K562 (cell line): ENCODE results near the gene ING1. TPM values are rescaled to one million over a fixed set of nuclear protein-coding genes. Genes with fewer than 3 reads are reported as not detected.

ENCODE experiments used
- BRF1 ChIP-seq: IDR thresholded peaks from 3 replicates; pipeline ENCODE4 v1.6.1; 2011; ENCODE audit warnings: borderline replicate concordance, mild to moderate bottlenecking; ENCODE audit not compliant: insufficient read length; ENCODE audit errors: extremely low read depth
- KDM5B ChIP-seq: fragments of 200-600 bp; sonication (generic); IDR thresholded peaks from 2 replicates; pipeline ENCODE4 v1.6.1; 2012; ENCODE audit warnings: low read depth, mild to moderate bottlenecking, moderate library complexity, low read length, control low read depth, inconsistent platforms; ENCODE audit not compliant: insufficient replicate concordance
- NCOA2 ChIP-seq, 2 experiments: fragments of 450-650 bp; IDR thresholded peaks; 2 replicates each; pipeline ENCODE4 v1.6.1; 2018; ENCODE audit warnings: mild to moderate bottlenecking in 2 of 2, moderate library complexity in 1 of 2; ENCODE audit not compliant: partially characterized antibody in 2 of 2
- NFE2 ChIP-seq: IDR thresholded peaks from 2 replicates; pipeline ENCODE4 v1.6.1; 2014; ENCODE audit warnings: antibody characterized with exemption, low read depth
- POLR2AphosphoS2 ChIP-seq: IDR thresholded peaks from 2 replicates; pipeline ENCODE4 v1.6.1; 2012; ENCODE audit warnings: low read length, improper control_type of control experiment
- SAP30 ChIP-seq: fragments of 200-600 bp; sonication (generic); IDR thresholded peaks from 2 replicates; pipeline ENCODE4 v1.6.1; 2012; ENCODE audit warnings: borderline replicate concordance, low read depth, mild to moderate bottlenecking, moderate library complexity, low read length, control low read depth, inconsistent platforms; ENCODE audit not compliant: insufficient read depth, poor library complexity, severe bottlenecking
- SIX5 ChIP-seq, 2 experiments: IDR thresholded peaks; 2 replicates each; pipeline ENCODE4 v1.6.1; 2011; ENCODE audit warnings: low read length in 2 of 2, borderline replicate concordance in 1 of 2, low read depth in 1 of 2, mild to moderate bottlenecking in 1 of 2, moderate library complexity in 1 of 2; ENCODE audit not compliant: insufficient read depth in 1 of 2
- SRF ChIP-seq, 2 experiments: fragments of 250-450, 450-650 bp in 1 of 2; sonication (Bioruptor Pico) in 1 of 2; sonication (generic) in 1 of 2; formaldehyde crosslinking; IDR thresholded peaks; 2 replicates each; pipeline versions ENCODE4 v1.5.0 to v1.5.1; 2020 to 2022; ENCODE audit warnings: mild to moderate bottlenecking in 1 of 2, missing genetic modification reagents in 1 of 2
- ZNF121 ChIP-seq: sonication (generic); formaldehyde crosslinking; conservative IDR thresholded peaks from 2 replicates; pipeline ENCODE4 v1.8.0; 2022; ENCODE audit warnings: missing genetic modification reagents
- ZNF41 ChIP-seq: fragments of 250-450 bp; sonication (Bioruptor Pico); conservative IDR thresholded peaks from 2 replicates; pipeline ENCODE4 v1.4.0; 2020; ENCODE audit warnings: mild to moderate bottlenecking
- polyA plus RNA-seq, 8 experiments: library from polyadenylated mRNA; depleted of rRNA in 4 of 8; stranded (reverse) in 5 of 8; unstranded in 3 of 8; fragments of >200 nt; fragmentation: Nextera tagmentation in 2 of 8; fragmentation: Illumina TruSeq in 1 of 8; extraction: Ambion mirVana in 2 of 8; extraction: Trizol in 1 of 8; gene quantifications; 2 replicates each; pipeline versions ENCODE4 v1.2.1 to v1.2.3, GENCODE V29; 2011 to 2014; ENCODE audit warnings: inconsistent platforms in 1 of 8, missing spikeins in 1 of 8
- total RNA-seq, 7 experiments: library from RNA; depleted of rRNA in 6 of 7; stranded (reverse); fragments of >200 nt in 6 of 7; fragmentation: Illumina TruSeq in 2 of 7; extraction: Trizol in 2 of 7; gene quantifications; 2 replicates each; pipeline versions ENCODE4 v1.2.1 to v1.2.3, GENCODE V29; 2011 to 2021; ENCODE audit warnings: low replicate concordance in 1 of 7
- TF ChIP-seq, protein P1 (sequence below), 3 experiments: fragments of 200-800 bp in 1 of 3; sonication (Bioruptor generic) in 1 of 3; sonication (generic) in 1 of 3; formaldehyde crosslinking in 1 of 3; IDR thresholded peaks; 2 replicates each; pipeline versions ENCODE4 v1.6.1 to v1.8.0; 2016 to 2022; ENCODE audit warnings: mild to moderate bottlenecking in 2 of 3, missing compliant biosample characterization in 2 of 3, missing genetic modification characterization in 2 of 3, missing genetic modification reagents in 1 of 3
- TF ChIP-seq, protein P2 (sequence below): sonication (generic); formaldehyde crosslinking; IDR thresholded peaks from 2 replicates; pipeline ENCODE4 v1.9.0; 2022; ENCODE audit warnings: mild to moderate bottlenecking, missing genetic modification reagents
- TF ChIP-seq, protein P3 (sequence below): fragments of 450-650 bp; IDR thresholded peaks from 2 replicates; pipeline ENCODE4 v1.6.1; 2016; ENCODE audit warnings: borderline replicate concordance
- TF ChIP-seq, protein P4 (sequence below): fragments of 450-650 bp; conservative IDR thresholded peaks from 2 replicates; pipeline ENCODE4 v1.6.1; 2016; ENCODE audit warnings: missing genetic modification characterization, low read depth, mild to moderate bottlenecking, control low read depth, missing compliant biosample characterization

Gene ING1
- total and polyA plus RNA-seq, 9 of the 15 experiments (the other 6 are each of a cell fraction or from before 2014, with no cell fraction given), result 1.0 to 20.1 (median 8.2) TPM

- TF ChIP-seq, protein P1, sequence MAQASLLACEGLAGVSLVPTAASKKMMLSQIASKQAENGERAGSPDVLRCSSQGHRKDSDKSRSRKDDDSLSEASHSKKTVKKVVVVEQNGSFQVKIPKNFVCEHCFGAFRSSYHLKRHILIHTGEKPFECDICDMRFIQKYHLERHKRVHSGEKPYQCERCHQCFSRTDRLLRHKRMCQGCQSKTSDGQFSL (CRISPR knock-in tag; IDR thresholded peaks at IDR 0.05), result peak; percentile 92
- TF ChIP-seq, protein P1 (tag; IDR thresholded peaks at IDR 0.05), result peak in 1 of 2 experiments; percentile 93; a peak in 2 of 4 replicates
- TF ChIP-seq, protein P2, sequence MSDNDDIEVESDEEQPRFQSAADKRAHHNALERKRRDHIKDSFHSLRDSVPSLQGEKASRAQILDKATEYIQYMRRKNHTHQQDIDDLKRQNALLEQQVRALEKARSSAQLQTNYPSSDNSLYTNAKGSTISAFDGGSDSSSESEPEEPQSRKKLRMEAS (CRISPR knock-in tag), result no peak
- peak; percentile 93 for TF ChIP-seq KDM5B
- TF ChIP-seq NFE2, result no peak
- TF ChIP-seq NCOA2 (IDR thresholded peaks at IDR 0.05; ENCODE audit: partially characterized antibody in 2 of 2), result no peak
- peak; percentile 88 for TF ChIP-seq SAP30
- TF ChIP-seq SIX5 (IDR thresholded peaks at IDR 0.05; ENCODE audit: borderline replicate concordance in 1 of 2, insufficient read depth in 1 of 2, low read depth in 1 of 2, low read length in 2 of 2), result no peak
- no peak for TF ChIP-seq SRF (CRISPR knock-in tag; IDR thresholded peaks at IDR 0.05)
- TF ChIP-seq, protein P3, sequence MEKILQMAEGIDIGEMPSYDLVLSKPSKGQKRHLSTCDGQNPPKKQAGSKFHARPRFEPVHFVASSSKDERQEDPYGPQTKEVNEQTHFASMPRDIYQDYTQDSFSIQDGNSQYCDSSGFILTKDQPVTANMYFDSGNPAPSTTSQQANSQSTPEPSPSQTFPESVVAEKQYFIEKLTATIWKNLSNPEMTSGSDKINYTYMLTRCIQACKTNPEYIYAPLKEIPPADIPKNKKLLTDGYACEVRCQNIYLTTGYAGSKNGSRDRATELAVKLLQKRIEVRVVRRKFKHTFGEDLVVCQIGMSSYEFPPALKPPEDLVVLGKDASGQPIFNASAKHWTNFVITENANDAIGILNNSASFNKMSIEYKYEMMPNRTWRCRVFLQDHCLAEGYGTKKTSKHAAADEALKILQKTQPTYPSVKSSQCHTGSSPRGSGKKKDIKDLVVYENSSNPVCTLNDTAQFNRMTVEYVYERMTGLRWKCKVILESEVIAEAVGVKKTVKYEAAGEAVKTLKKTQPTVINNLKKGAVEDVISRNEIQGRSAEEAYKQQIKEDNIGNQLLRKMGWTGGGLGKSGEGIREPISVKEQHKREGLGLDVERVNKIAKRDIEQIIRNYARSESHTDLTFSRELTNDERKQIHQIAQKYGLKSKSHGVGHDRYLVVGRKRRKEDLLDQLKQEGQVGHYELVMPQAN, result peak; percentile 79; the same call in 1 of the 2 replicates
- TF ChIP-seq ZNF121 (CRISPR knock-in tag), result no peak
- TF ChIP-seq POLR2AphosphoS2, result no peak
- TF ChIP-seq BRF1, result no peak
- no peak for TF ChIP-seq ZNF41 (CRISPR knock-in tag)
- TF ChIP-seq, protein P4, sequence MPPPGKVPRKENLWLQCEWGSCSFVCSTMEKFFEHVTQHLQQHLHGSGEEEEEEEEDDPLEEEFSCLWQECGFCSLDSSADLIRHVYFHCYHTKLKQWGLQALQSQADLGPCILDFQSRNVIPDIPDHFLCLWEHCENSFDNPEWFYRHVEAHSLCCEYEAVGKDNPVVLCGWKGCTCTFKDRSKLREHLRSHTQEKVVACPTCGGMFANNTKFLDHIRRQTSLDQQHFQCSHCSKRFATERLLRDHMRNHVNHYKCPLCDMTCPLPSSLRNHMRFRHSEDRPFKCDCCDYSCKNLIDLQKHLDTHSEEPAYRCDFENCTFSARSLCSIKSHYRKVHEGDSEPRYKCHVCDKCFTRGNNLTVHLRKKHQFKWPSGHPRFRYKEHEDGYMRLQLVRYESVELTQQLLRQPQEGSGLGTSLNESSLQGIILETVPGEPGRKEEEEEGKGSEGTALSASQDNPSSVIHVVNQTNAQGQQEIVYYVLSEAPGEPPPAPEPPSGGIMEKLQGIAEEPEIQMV (tag), result no peak
These were observed 1.2 kb upstream of the ING1 start (continued) for GRCh38 chr13:110712081-110712848.
